OCI-LY7 (cell line): Measurements from ENCODE around the gene RAP1A. TPM values are rescaled to one million over a fixed set of nuclear protein-coding genes. Genes with fewer than 3 reads are reported as not detected.

ENCODE experiments used
- BruUV-seq: library from RNA; stranded (reverse); fragments of 400-500 nt; replicated peaks from 2 replicates; lab custom pipeline; 2021; lab: Mats Ljungman, UMichigan
- CTCF ChIA-PET: fragments of 300-600 bp; sonication (Branson Sonifier 250); formaldehyde crosslinking; loops from one replicate; lab custom pipeline; 2022; ENCODE audit warnings: antibody characterized with exemption; ENCODE audit not compliant: unreplicated experiment; lab: Charles Lee
- POLR2A ChIA-PET: fragments of 300-600 bp; sonication (Branson Sonifier 250); formaldehyde crosslinking; loops from one replicate; lab custom pipeline; 2022; ENCODE audit warnings: antibody characterized with exemption; lab: Charles Lee
- DNase-seq: peaks from one replicate; pipeline ENCODE4 v3.0.0-alpha.2; 2015; ENCODE audit warnings: low spot score
- H2AFZ ChIP-seq: fragments of 200-600 bp; sonication (generic), shearing (Covaris generic); 2 replicates; pipeline ENCODE4 v1.6.1; 2014; ENCODE audit warnings: mild to moderate bottlenecking, antibody characterized with exemption, low read length, moderate library complexity
- H3K27ac ChIP-seq: fragments of 200-600 bp; sonication (generic); 2 replicates; pipeline ENCODE4 v1.5.1; 2014; ENCODE audit warnings: mixed run types, low read depth, mild to moderate bottlenecking, moderate library complexity, low read length, inconsistent platforms; ENCODE audit not compliant: poor library complexity, severe bottlenecking
- H3K36me3 ChIP-seq: fragments of 200-600 bp; sonication (generic); 2 replicates; pipeline ENCODE4 v1.6.1; 2014; ENCODE audit warnings: mild to moderate bottlenecking, antibody characterized with exemption, low read length, moderate library complexity, mixed read lengths; ENCODE audit not compliant: insufficient read depth
- H3K4me1 ChIP-seq: fragments of 200-600 bp; sonication (generic); 2 replicates; pipeline ENCODE4 v1.5.1; 2014; ENCODE audit warnings: mild to moderate bottlenecking, low read length; ENCODE audit not compliant: insufficient read depth, poor library complexity, severe bottlenecking
- H3K4me2 ChIP-seq: fragments of 200-600 bp; sonication (generic); 2 replicates; pipeline ENCODE4 v1.6.1; 2014; ENCODE audit warnings: mild to moderate bottlenecking, low read length
- H3K4me3 ChIP-seq: fragments of 200-600 bp; sonication (generic); 2 replicates; pipeline ENCODE4 v1.5.1; 2014; ENCODE audit warnings: mild to moderate bottlenecking, low read depth, low read length; ENCODE audit not compliant: poor library complexity, severe bottlenecking
- H3K79me2 ChIP-seq: fragments of 200-600 bp; sonication (generic); 2 replicates; pipeline ENCODE4 v1.6.1; 2016; ENCODE audit warnings: low read depth, mild to moderate bottlenecking, low read length, moderate library complexity, mixed read lengths; ENCODE audit not compliant: insufficient read depth
- H3K9me2 ChIP-seq: fragments of 200-600 bp; sonication (generic); 2 replicates; pipeline ENCODE4 v1.6.1; 2016; ENCODE audit warnings: mild to moderate bottlenecking, low read length, mixed read lengths; ENCODE audit not compliant: insufficient read depth
- H3K9me3 ChIP-seq: fragments of 200-600 bp; sonication (generic); 2 replicates; pipeline ENCODE4 v1.6.1; 2014; ENCODE audit warnings: mild to moderate bottlenecking, mixed run types, low read length, mixed read lengths
- H4K20me1 ChIP-seq: fragments of 200-600 bp; sonication (generic); 2 replicates; pipeline ENCODE4 v1.6.1; 2014; ENCODE audit warnings: mild to moderate bottlenecking, antibody characterized with exemption, low read length, moderate library complexity, mixed read lengths; ENCODE audit not compliant: insufficient read depth
- CTCF ChIP-seq: fragments of 200-600 bp; sonication (generic); conservative IDR thresholded peaks from 2 replicates; pipeline ENCODE4 v1.5.1; 2014; ENCODE audit warnings: mild to moderate bottlenecking, antibody characterized with exemption, low read length, moderate library complexity, mixed read lengths
- EZH2phosphoT487 ChIP-seq: fragments of 200-600 bp; sonication (generic); IDR thresholded peaks from 2 replicates; pipeline ENCODE4 v1.6.1; 2018; ENCODE audit warnings: low read depth, borderline replicate concordance, mild to moderate bottlenecking, mixed run types, antibody characterized with exemption, low read length, moderate library complexity, mixed read lengths
- intact Hi-C: fragments of 100-400 bp; cut with micrococcal nuclease; formaldehyde crosslinking; loops from one replicate; pipeline ENCODE4 v1.10.0; 2022; ENCODE audit not compliant: unreplicated experiment
- total RNA-seq, 2 experiments: library from RNA; depleted of rRNA in 1 of 2; stranded (reverse); fragments of >200 nt in 1 of 2; shearing (Covaris generic) in 1 of 2; gene quantifications; 2 replicates each; pipeline ENCODE4 v1.2.3, GENCODE V29; 2014 to 2022

The RAP1A gene
- total RNA-seq, 2 experiments from 2014 or later: 10.4 to 86.3 TPM

- Histone ChIP-seq H3K36me3 (no peaks in the 10 kb centered on the region), H3K27ac (no peak overlapping the region), H3K4me1 (peaks cover 44% of the 10 kb centered on the region), H3K9me2 (no peaks in the 10 kb centered on the region), H3K9me3 (no peaks in the 10 kb centered on the region), H3K4me3 (no peak overlapping the region), H4K20me1 (no peaks in the 10 kb centered on the region), H3K79me2 (no peaks in the 10 kb centered on the region), H2AFZ (no peak overlapping the region), H3K4me2 (no peak overlapping the region)
- intact Hi-C loops: no loop called here
- TF ChIP-seq CTCF: peak; percentile 82
- no peak for TF ChIP-seq EZH2phosphoT487
- peak; percentile 83 for DNase-seq
- CTCF ChIA-PET: interaction anchor here (0.8 to 0.9 kb wide), 4 partner anchors 8 to 236 kb away, joined by 3 to 5 read pairs (median 4); partner anchors contain the start of gene INKA2
- no TSS peak for BruUV-seq
- POLR2A ChIA-PET: interaction anchor here (0.7 to 1.6 kb wide), 3 partner anchors 9 to 302 kb away, joined by 3 to 9 read pairs (median 3); partner anchors contain the start of gene INKA2
Measured at GRCh38 chr1:111747282-111747734, 127.7 kb downstream of the RAP1A start.

- POLR2A ChIA-PET: interaction anchor here (1.6 kb wide), 1 partner anchor 10 kb away, joined by 9 read pairs; the partner anchor contains the start of gene INKA2
- BruUV-seq: no TSS peak
- peaks cover 50% of the 10 kb centered on the region for H3K4me1 ChIP-seq
- no peak for TF ChIP-seq EZH2phosphoT487
- no peak for TF ChIP-seq CTCF
- no peak overlapping the region for H3K27ac ChIP-seq
- no peaks in the 10 kb centered on the region for H3K9me3 ChIP-seq
- CTCF ChIA-PET: interaction anchor here (0.8 kb wide), 1 partner anchor 236 kb away, joined by 5 read pairs; no protein-coding TSS in a partner anchor
- no peak overlapping the region for H3K4me2 ChIP-seq
- DNase-seq: no peak
- H2AFZ ChIP-seq: no peak overlapping the region
- no peaks in the 10 kb centered on the region for H3K36me3 ChIP-seq
- no peaks in the 10 kb centered on the region for H4K20me1 ChIP-seq
- H3K9me2 ChIP-seq: no peaks in the 10 kb centered on the region
- H3K79me2 ChIP-seq: no peaks in the 10 kb centered on the region
- no peak overlapping the region for H3K4me3 ChIP-seq
- intact Hi-C loops: no loop called here
Measured at GRCh38 chr1:111747947-111748346, 128.4 kb downstream of the RAP1A start.

DNA sequence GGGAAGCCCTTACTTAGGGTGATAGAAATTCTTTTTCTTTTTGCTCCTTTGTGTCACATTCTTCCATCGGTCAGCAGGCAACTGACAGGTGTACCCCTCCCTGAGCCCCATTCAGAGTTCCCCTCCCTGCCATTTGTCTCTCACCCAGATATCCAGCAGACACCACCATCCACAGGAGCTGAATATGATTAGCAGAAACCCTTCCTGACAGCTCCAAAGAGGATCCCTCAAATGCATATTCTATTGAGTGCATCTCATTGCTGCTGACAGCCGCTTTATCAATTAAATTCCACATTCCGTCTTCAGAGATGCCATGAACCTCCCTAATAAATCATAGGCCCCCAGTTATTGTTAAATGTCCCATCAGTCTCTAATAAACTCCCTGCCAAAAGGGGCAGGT lies 130.0 kb downstream of the RAP1A start:
- POLR2A ChIA-PET: interaction anchor here (0.6 to 1.4 kb wide), 3 partner anchors 11 to 281 kb away, joined by 4 to 6 read pairs (median 4); partner anchors contain the start of gene INKA2
- Histone ChIP-seq H2AFZ (no peak overlapping the region), H3K4me2 (no peak overlapping the region), H3K4me1 (peaks cover 67% of the 10 kb centered on the region), H3K4me3 (no peak overlapping the region), H4K20me1 (no peaks in the 10 kb centered on the region), H3K9me3 (no peaks in the 10 kb centered on the region), H3K27ac (no peak overlapping the region), H3K79me2 (peaks cover 12% of the 10 kb centered on the region; the same call in 1 of the 2 replicates), H3K36me3 (no peaks in the 10 kb centered on the region), H3K9me2 (no peaks in the 10 kb centered on the region)
- no peak for DNase-seq
- CTCF ChIA-PET: interaction anchor here (1.4 kb wide), 1 partner anchor 242 kb away, joined by 5 read pairs; no protein-coding TSS in a partner anchor
- intact Hi-C loops: loop anchor here (10.0 kb wide), 3 partner anchors 125 to 1115 kb away; no protein-coding TSS in a partner anchor
- no peak for TF ChIP-seq EZH2phosphoT487
- no peak for TF ChIP-seq CTCF
- no TSS peak for BruUV-seq
